Astrocyte (in vitro differentiated cells and primary cell): Measurements from ENCODE around the gene MDH1B.

ENCODE experiments used
- CTCF ChIP-seq: IDR thresholded peaks from 2 replicates; pipeline ENCODE4 v1.5.1; 2011; ENCODE audit warnings: low read depth, mild to moderate bottlenecking, inconsistent platforms, low read length, moderate library complexity; ENCODE audit not compliant: insufficient read depth
- EZH2 ChIP-seq: IDR thresholded peaks from 2 replicates; pipeline ENCODE4 v1.6.1; 2012; ENCODE audit warnings: mild to moderate bottlenecking, low read length, inconsistent platforms; ENCODE audit not compliant: insufficient read depth

DNA sequence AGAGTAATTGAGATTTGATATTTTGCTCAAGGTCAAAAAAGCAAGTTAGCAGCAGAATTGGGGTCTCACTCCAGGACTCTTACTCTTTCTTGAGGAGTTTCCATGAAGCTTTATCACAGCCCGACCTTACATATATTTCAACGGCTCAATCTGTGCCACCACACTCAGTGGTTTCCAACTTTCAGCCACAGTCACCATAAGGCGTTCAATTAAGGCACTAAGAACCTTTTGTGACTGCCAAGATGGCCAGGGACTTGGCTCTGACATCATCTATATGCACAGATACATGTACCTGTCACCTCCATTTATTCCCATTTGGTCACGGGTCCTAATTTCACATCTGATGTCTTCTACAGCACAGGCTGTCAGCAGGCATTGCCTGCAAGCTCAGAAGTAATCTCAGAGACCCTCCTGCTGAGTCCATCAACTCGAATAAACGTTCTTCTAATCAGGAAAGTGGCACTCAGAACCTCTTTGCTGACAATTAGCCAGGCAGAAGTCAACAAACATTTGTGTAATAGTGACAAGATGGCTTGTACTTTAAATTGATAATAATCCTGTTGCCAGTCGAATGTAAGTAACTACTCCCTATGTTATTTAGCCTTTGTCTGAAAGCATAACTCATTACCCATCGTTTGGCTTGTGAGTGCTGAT, 63.0 kb downstream of the MDH1B start:
- TF ChIP-seq EZH2: no peak
- TF ChIP-seq CTCF: no peak
